Fibroblast of gingiva (primary cell): Measurements from ENCODE around the gene SEPTIN5.
"Not testable (repeated sequence)": the region's sequence is repeated elsewhere in the genome, so short reads cannot be mapped to it uniquely, and the experiment has no call there.

Experiments
- DNase-seq: peaks from one replicate; pipeline ENCODE4 v3.0.0-alpha.2; 2011; ENCODE audit warnings: low read depth

SEPTIN5 gene

DNA sequence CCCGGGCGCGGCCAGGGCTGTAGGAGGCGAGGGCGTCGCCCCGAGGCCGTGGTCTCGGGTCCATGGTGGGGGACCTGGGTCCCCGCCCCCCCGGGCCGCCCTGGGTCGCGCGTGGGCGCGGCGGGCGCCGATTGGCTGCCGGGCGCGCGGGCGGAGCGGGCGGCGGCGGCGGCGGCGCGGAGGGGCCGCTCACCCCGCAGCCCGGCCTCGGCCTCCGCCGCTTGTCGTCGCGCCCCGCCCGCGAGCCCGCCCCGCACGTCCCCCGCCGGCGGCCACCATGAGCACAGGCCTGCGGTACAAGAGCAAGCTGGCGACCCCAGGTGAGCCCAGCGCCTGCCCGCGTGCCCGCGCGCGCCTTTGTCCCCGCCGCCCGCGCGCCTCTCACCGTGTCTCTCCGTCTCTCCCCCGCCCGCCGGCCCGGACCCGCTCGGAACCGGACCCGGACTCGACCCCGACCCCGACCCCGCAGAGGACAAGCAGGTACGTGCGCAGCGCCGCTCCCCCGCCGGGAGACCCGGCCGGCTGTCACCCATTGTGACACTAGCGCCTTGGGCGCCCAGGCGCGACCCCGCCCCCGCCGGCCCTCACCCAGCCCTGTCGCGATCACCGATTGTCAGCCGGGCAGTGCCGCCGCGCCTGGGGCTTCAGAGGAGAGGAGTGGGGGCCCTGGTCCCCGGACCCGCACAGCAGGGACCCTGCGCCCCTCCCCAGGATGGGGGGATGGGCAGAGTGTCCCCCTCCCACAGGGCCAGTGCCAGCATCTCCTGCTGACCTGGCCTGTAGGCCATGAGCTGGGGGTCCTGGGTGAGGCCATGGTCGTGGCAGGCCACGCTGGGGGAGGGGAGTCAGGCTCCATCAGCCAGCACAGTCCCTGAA is at the start of gene SEPTIN5:
Gene SEPTIN5, plus strand, starts transcription at position 192 of the 876 bp plus-strand sequence. Its CDS starts 86 bp downstream, at position 278.
- DNase-seq, result no peak

DNA sequence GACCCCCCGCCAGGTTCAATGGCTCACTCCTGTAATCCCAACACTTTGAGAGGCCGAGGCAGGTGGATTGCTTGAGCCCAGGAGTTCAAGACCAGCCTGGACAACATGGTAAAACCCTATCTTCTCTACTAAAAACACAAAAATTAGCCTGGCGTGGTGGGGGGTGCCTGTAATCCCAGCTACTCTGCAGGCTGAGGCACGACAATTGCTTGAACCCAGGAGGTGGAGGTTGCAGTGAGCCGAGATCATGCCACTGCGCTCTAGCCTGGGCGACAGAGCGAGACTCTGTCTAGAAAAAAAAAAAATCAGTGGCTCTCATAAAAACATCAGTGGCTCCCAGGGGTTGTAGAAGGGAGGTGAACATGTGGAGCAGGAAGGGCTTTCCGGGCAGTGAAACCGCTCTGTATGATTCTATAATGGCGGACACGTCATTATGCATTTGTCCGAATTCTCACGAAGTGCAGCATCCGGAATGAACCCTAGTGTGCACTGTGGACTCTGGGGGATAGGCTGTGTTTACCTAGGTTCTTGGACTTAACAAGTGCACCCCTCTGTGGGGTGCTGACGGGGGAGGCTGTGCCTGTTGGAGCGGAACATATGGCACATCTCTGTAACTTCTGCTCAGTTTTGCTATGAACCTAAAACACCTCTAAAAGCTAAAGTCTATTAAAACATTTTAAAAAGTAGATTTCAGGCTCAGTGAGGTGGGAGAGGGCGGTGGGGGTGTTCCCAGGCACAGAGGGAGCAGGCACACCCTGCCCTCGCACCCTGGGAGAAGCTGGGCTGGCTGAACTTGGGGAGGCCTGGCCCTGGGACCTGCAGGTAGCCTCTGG is 49.1 kb upstream of the SEPTIN5 start:
- DNase-seq, result no peak

DNA sequence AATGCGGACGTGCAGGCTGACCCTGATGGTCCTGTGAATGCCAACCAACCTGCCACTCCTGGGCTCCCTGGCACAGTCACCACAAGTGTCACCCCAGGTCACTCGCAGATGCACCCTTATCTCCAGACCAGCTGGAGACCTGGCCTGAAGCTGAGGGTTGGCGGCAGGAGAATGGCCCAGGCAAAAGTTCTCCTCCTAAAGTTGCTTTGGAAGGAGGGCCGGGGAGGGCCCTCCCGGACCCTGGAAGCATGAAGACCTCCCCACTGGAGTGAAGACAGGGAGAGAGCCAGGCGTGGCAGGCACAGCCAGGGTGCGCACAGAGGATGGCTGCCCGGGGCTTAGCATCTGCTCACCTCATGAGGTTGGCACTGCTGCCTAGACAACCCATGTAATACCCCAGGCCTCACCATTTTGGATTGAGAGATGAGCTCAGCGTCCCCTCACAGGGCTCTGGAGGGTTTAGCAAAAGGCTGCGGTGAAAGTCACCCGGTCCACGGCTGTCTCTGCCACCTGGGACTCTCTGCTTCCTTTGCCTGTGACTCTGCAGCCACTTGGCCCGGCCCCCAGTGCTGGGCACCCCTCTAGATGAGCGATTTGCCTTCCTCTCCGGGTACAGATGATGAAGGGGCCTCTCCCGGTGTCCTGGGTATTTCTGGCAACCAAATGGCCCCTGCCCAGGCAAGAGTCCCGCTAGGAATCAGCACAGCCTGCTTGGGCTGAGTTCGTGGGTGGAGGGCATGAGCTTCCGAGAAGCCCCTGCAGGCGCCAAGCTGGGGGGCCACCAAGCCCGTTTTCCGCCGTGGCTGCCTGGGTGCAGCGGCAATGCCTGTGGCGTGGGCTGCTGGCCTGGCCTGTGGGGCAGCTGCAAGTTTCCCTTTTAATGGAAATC is 48.3 kb upstream of the SEPTIN5 start:
- DNase-seq, result no peak

DNA sequence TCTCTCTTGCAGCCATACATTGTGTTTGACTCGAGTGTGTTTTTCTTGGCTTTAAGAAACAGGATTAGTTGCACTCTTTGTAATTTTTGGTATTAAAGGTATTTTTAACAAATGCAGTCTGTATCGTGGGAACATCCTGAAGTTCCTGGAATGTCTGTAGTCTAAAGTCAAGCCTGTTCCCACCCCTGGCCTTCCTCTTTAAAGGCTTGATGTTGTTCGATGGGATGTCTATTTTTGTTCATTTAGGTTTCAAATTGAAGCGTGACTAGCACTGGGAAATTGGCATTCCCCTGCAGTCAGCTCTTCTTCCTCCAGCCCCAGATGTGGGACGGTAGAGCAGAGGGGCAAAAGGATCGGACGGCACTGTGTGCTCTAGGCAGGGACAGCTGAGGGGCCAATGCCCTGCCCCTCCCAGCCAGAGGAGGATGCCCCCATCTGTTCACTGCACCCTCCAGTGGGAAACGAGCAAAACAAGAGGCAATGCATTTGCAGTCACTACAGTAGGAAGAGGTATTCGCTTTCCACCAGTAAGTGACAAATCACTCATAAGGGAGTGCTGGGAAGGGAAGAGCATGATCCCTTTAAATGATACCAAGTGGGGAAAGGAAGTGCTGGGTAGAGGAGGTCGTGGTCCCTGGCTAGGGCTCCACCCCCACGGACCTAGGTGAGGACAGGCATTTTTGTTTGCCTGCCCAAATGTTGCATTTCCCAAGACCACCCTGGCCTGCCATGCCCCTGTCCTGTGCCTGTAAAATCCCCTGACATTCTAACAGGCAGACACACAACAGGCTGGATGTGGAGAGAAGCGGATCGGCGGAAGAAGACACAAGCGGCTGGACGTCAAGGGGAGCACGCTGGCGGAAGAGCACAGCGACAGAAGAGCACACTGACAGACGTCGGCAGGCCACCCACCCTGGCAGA is 47.4 kb upstream of the SEPTIN5 start:
- peak; percentile 24 for DNase-seq

DNA sequence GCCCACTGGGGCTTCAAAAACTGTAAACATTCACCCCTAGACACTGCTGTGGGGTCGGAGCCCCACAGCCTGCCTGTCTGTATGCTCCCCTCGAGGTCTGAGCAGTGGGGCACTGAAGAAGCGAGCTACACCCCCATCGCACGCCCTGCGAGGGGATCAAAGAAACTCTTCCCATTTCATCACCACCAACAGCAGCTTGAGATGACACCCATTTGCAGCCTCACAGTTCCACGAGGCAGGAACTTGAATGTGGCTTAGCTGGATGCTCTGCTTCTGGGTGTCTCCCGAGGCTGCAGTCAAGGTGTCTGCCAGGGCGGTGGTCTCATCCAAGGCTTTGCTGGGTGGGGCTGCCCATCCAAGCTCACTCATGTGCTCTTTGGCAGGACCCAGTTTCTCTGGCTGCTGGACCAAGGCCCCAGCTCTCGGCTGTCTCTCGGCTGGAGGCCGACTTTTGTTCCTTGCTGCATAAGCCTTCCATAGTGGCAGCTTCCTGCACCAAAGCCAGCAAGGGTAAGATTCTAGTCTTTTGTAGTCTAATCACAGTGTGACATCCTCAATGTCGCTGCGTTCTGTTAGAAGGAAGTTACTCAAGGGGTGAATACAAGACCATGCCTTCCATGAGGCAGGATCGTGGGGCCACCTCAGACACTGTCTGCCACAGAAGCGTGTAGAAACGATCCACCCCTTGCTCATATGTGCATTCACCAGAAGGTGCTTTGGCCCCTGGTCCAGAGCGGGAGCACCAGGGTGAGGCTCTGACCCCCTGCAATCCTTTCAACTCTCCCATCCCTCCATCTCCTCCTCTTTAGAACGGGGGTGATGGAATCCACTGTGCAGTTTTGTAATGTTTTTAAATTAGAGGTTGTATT is 46.2 kb upstream of the SEPTIN5 start:
- DNase-seq, result no peak

DNA sequence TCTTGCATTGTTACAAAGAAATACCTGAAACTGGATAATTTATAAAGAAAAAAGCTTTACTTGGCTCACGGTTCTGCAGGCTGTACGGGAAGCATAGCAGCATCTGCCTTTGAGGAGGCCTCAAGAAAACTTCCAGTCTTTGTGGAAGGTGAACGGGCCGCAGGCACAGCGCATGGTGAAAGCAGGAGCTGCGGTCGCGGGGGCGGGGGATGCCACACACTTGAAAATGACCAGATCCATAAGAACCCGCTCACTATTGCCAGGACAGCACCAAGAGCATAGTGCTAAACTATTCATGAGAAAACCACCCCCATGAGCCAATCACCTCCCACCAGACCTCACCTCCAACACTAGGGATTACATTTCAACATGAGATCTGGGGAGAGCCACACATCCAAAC is 45.6 kb upstream of the SEPTIN5 start:
- no peak for DNase-seq

DNA sequence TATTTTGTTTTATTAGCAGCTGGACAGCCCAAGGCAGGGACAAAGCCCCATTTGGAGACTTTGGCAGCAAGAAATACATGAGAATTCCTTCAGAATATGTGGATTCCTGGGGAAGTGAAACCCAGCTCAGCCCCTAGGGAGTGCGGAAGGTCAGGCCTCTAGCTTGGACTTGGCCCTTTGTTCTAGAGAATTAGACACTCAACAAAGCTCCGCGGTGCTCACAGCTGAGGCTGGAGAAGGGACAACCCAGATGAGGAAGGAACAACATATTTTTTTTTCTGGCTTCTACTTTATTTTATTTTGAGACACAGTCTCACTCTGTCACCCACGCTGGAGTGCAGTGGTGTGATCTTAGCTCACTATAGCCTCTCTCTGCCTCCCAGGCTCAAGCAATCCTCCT is 44.7 kb upstream of the SEPTIN5 start:
- no peak for DNase-seq

DNA sequence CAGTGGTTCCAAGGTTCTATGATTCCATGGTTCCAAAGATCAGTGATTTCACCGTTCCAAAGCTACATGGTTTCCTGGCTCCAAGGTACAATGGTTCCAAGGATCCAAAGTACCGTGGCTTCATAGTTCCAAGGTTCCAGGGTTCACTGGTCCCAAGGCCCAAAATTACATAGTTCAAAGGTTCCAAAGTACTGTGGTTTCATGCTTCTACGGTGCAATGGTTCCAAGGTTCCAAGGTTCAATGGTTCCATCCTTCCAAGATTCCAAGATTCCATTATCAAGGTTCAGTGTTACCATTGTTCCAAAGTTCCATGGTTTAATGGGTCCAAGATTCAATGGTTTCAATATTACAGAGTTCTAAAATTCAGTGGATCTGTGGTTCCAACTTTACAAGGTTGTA is 43.0 kb upstream of the SEPTIN5 start:
- no peak for DNase-seq

DNA sequence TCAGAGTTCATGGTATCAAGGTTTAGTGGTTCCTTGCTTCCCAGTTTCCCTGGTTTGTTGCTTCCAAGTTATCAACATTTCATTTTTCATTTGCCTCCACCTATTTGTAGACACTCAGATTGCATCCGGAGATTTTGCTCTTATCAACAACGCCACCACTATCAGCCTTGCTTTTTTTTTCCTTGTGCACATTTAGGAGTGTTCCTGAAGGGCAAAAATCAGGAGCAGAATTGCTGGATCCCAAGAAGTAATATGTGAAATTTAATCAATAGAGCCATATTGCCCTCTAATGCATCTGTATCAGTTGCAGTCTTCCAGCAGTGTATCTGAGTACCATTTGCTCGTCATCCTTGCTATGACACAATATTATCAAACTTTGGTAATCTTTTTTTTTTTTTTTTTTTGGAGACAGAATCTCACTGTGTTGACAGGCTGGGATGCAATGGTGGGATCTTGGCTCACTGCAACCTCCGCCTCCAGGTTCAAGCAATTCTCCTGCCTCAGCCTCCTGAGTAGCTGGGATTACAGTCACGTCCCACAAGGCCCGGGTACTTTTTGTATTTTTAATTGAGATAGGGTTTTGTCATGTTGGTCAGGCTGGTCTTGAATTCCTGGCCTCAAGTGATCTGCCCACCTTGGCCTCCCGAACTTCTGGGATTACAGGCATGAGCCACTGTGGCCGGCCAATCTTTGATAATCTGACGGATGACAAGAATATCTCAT is 42.1 kb upstream of the SEPTIN5 start:
- DNase-seq, result no peak

DNA sequence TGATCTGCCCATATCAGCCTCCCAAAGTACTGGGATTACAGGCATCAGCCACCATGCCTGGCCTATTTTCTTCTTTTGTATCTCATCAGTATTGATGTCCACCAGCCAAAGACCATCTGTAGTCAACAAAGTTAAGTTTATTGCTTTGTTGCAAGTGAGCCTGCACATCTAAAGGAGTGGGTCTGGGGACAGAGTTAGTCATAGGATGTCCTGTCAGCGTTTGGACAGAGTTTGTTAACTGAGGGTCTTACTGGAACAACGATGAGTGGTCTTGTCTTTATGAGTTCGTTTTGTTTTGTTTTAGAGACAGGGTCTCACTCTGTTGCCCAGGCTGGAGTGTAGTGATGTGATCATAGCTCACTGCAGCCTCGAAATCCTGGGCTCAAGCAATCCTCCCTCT is 40.6 kb upstream of the SEPTIN5 start:
- no peak for DNase-seq

DNA sequence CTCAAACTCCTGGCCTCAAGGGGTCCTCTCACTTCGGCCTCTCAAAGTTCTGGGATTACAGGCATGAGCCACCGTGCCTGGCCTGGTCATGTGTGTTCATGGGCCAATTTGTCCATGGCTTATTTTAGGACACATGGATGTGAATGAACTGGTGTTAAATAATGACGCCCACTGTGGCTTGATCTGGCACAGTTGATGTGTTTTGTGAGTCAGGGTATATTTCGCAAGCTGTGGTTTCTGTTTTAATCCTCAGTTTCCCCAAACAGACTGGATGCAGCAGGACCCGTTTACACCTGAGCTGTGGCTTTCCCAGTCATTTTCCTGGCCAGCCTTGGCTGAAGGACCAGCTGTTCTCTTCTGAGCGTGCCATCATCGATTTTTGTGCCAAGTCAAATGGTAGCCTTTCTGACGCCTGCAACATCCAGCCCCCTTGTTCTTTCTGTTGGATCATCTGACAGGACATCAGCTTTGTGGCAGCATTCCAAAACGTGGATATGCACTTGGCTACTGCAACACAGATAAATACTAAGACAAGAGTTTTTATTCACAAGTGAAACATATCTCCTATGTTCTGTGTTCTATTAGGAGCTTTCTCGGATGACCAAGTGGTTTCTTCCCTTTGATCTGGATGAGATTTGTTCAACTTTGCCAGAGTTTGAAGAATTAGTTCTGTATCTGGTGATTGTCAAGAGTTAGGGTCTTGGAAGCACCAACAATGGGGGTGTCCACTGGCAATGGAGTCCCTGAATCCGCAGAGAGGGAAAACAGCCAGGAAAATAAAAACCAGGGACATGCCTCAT is 40.0 kb upstream of the SEPTIN5 start:
- no peak for DNase-seq

DNA sequence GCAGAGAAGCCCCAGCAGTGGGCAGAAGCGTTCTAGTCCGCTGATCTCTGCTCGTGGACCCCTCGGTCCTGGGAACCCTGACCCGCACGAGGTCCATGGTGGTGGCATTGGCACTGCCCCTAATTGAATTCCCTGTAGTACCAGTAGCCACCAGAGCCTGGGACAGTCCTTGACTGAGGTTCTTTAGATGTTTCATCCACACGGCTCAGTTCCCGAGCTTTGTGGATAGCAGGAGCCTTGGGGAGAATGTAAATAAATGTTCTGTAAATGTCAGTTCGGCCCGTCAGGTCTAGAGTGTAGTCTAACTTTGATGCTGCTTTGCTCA is 39.4 kb upstream of the SEPTIN5 start:
- DNase-seq, result no peak

DNA sequence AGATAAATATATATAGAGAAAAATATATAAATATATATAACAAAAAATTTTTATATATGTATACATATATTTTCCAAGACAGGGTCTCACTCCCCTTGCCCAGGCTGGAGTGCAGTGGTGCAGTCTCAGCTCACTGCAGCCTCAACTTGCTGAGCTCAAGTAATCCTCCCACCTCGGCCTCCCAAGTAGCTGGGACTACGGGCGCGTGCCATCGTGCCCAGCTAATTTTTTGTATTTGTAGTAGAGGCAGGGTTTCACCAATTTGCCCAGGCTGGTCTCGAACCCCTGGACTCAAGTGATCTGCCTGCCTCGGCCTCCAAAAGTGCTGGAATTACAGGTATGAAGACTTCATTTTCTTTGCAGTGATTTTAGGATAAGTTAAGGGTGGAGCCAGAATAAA is 38.9 kb upstream of the SEPTIN5 start:
- DNase-seq, result no peak

DNA sequence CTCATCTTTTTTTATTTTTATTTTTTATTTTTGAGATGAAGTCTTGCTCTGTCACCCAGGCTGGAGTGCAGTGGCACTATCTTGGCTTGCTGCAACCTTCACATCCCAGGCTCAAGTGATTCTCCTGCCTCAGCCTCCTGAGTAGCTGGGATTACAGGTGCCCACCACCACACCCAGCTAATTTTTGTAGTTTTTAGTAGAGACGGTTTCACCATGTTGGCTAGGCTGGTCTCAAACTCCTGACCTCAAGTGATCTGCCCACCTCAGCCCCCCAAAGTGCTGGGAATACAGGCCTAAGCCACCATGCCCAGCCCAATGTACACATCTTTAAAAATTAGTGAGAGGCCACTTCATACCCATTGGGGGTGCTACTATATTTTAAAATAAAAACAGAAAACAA is 37.9 kb upstream of the SEPTIN5 start:
- DNase-seq, result not testable (repeated sequence)

DNA sequence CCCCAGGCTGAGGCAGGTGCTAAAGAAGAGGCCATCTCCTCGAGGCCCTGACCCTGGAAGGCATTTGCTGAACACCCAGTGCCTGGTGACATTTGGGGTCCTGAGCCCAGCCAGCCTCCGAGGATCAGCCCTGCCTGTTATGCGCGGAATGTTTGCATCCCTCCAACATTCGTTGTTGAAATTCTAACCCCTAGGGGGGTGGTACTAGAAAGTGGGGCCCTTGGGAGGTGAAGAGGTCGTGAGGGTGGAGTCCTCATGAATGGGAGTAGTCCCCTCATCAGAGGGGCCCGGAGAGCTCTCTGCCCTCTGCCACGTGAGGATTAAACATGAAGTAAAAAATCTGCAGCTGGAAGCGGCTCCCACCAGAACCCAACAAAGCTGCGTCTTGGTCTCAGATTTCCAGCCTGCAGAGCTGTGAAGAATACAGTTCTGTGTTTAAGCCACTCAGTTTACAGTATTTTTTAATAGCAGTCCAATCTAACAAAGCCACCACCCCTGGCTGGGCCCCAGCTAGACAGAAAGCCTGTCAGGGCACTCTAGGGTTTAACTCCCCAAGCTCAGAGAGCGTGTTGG is 35.3 kb upstream of the SEPTIN5 start:
- DNase-seq, result no peak

DNA sequence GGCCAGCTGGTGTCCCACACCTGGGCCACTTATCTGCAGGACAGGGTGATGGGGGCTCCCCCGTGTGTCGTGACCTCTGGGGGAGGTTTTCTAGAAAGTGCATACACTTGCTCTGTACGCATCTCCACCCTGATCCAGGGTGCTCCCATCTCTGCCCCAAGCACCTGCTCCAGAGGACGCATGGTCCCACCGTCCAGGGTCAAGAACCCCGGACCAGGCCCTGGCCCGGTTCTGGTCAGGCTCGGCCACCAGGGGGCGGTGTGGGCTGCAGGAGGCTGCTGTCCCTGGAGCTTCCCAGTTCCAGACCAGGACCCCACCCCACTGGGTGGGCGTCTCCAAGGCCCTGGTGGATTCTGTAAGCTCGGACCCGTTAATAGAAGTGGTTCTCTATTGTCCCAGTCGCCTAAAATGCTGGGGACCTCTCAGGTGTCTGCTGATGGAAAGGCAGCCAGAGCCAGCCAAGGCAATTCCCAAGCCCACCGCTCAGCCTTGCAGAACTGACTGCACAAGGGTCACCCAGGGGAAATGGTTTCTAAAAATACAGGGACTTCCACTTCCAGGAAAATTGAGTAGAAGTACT is 34.7 kb upstream of the SEPTIN5 start:
- DNase-seq, result no peak

DNA sequence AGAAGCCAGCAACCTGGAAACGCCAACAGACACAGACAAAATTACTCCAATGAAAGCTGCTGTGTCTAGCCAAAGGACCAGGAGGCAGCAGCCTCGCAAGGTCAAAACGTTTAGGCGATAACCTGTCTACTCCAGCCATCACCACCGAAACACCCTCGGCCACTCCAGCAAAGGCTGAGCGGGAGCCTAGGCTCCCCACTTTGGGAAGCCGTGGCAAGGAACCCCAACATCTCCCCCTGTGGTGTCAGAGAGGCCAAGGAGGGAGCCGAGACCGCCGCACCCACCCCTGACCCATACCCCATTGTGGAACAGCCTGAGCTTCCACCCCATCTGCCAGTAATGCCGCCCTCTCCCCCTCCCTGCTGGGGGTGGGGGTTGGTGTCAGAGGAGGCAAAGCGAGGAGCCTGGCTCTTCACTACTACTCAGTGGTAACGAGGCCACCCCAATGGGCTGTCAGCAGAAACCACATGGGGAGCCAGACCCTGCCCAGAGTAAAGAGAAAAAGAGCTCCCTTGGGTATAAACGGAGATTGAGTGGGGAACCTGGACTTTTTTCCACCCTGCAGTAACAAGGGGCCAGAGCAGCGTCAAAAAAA is 33.9 kb upstream of the SEPTIN5 start:
- DNase-seq, result no peak
